ENCODE results near the gene TFF2. TPM values are rescaled to one million over a fixed set of nuclear protein-coding genes. Genes with fewer than 3 reads are reported as not detected.

Gene TFF2
- total RNA-seq, 4 donors from 2014 or later: 0.68 TPM; not detected in 3

GRCh38 chr21:42306366-42307035 is 44.3 kb downstream of the TFF2 start:
- no peak overlapping the region for H3K27ac ChIP-seq
- peaks cover 8 to 15% (median 9%) of the 10 kb centered on the region in 4 donors for H3K4me1 ChIP-seq
- intact Hi-C loops (cut with DNase I; ENCODE audit: low total_unique reads) (no loop called here), in situ Hi-C loops (cut with MboI; ENCODE audit: low pct_ligation_motif_present in 1 of 4, low pct_unique_long_range_greater_than_20kb in 1 of 4, low sequenced_read_pairs in 3 of 4) (loop anchor here in 1 of 4 donors (25.0 kb wide), 1 partner anchor 256 kb away; no protein-coding TSS in a partner anchor)
- no peaks in the 10 kb centered on the region for H3K9me3 ChIP-seq
- TF ChIP-seq POLR2A (IDR thresholded peaks at IDR 0.05): no peak
- TF ChIP-seq EP300 (IDR thresholded peaks at IDR 0.05; ENCODE audit: low read depth): no peak
- no peak for TF ChIP-seq POLR2AphosphoS5 (IDR thresholded peaks at IDR 0.05)
- peaks cover 11% of the 10 kb centered on the region for H3K27me3 ChIP-seq
- no peak for DNase-seq
- H3K36me3 ChIP-seq: no peaks in the 10 kb centered on the region
- no peak overlapping the region for H3K4me3 ChIP-seq
- WGBS, 2 donors (ENCODE audit: low coverage in 1 of 2): 53 to 77% methylated on average over 6 to 17 of the region's 17 CpGs

GRCh38 chr21:42305707-42306147 is 45.1 kb downstream of the TFF2 start:
- TF ChIP-seq EP300 (IDR thresholded peaks at IDR 0.05; ENCODE audit: low read depth) (no peak), CTCF (IDR thresholded peaks at IDR 0.05) (no peak), POLR2A (IDR thresholded peaks at IDR 0.05) (no peak), POLR2AphosphoS5 (IDR thresholded peaks at IDR 0.05) (no peak)
- no peak overlapping the region for H3K27ac ChIP-seq
- in situ Hi-C loops (cut with MboI; ENCODE audit: low pct_ligation_motif_present in 1 of 4, low pct_unique_long_range_greater_than_20kb in 1 of 4, low sequenced_read_pairs in 3 of 4) (loop anchor here in 1 of 4 donors (25.0 kb wide), 1 partner anchor 257 kb away; no protein-coding TSS in a partner anchor), intact Hi-C loops (cut with DNase I; ENCODE audit: low total_unique reads) (no loop called here)
- H3K4me3 ChIP-seq: no peak overlapping the region
- peaks cover 8 to 15% (median 9%) of the 10 kb centered on the region in 4 donors for H3K4me1 ChIP-seq
- DNase-seq: no peak
- no peaks in the 10 kb centered on the region for H3K9me3 ChIP-seq
- WGBS, 2 donors (ENCODE audit: low coverage in 1 of 2): 97% methylated on average over 33 of the region's 33 CpGs; no CpG with 5 or more reads in 1 of the 2 donors
- peaks cover 11% of the 10 kb centered on the region for H3K27me3 ChIP-seq
- H3K36me3 ChIP-seq: no peaks in the 10 kb centered on the region

GRCh38 chr21:42304556-42305454 is 46.0 kb downstream of the TFF2 start:
- Histone ChIP-seq H3K4me1 (peaks cover 3 to 8% (median 6%) of the 10 kb centered on the region in 4 donors), H3K27ac (no peak overlapping the region), H3K27me3 (peaks cover 11% of the 10 kb centered on the region), H3K4me3 (no peak overlapping the region), H3K36me3 (no peaks in the 10 kb centered on the region), H3K9me3 (no peaks in the 10 kb centered on the region)
- TF ChIP-seq CTCF (IDR thresholded peaks at IDR 0.05): no peak
- TF ChIP-seq POLR2AphosphoS5 (IDR thresholded peaks at IDR 0.05): no peak
- no peak for TF ChIP-seq POLR2A (IDR thresholded peaks at IDR 0.05)
- TF ChIP-seq EP300 (IDR thresholded peaks at IDR 0.05; ENCODE audit: low read depth): no peak
- DNase-seq: peak; percentile 4
- 81 to 82% methylated on average over 6 to 20 of the region's 22 CpGs for WGBS, 2 donors (ENCODE audit: low coverage in 1 of 2)
- in situ Hi-C loops (cut with MboI; ENCODE audit: low pct_ligation_motif_present in 1 of 4, low pct_unique_long_range_greater_than_20kb in 1 of 4, low sequenced_read_pairs in 3 of 4) (loop anchor here in 1 of 4 donors (25.0 kb wide), 1 partner anchor 257 kb away; no protein-coding TSS in a partner anchor), intact Hi-C loops (cut with DNase I; ENCODE audit: low total_unique reads) (no loop called here)

GRCh38 chr21:42303443-42303842 is 47.4 kb downstream of the TFF2 start:
- H3K4me1 ChIP-seq: no peaks in the 10 kb centered on the region
- in situ Hi-C loops (cut with MboI; ENCODE audit: low pct_ligation_motif_present in 1 of 4, low pct_unique_long_range_greater_than_20kb in 1 of 4, low sequenced_read_pairs in 3 of 4): loop anchor here in 1 of 4 donors (25.0 kb wide), 1 partner anchor 259 kb away; no protein-coding TSS in a partner anchor
- intact Hi-C loops (cut with DNase I; ENCODE audit: low total_unique reads): no loop called here
- no peaks in the 10 kb centered on the region for H3K36me3 ChIP-seq
- WGBS, 2 donors (ENCODE audit: low coverage in 1 of 2): 56 to 69% methylated on average over 3 of the region's 3 CpGs
- H3K9me3 ChIP-seq: no peaks in the 10 kb centered on the region
- no peak for TF ChIP-seq POLR2AphosphoS5 (IDR thresholded peaks at IDR 0.05)
- no peak for TF ChIP-seq POLR2A (IDR thresholded peaks at IDR 0.05)
- no peak for TF ChIP-seq CTCF (IDR thresholded peaks at IDR 0.05)
- no peak for DNase-seq
- no peak overlapping the region for H3K27ac ChIP-seq
- H3K4me3 ChIP-seq: no peak overlapping the region
- H3K27me3 ChIP-seq: peaks cover 2% of the 10 kb centered on the region

All from transverse colon (tissue), 4 donors.